Endothelial cell (in vitro differentiated cells): ENCODE results near the gene ETV3L. TPM values are rescaled to one million over a fixed set of nuclear protein-coding genes. Genes with fewer than 3 reads are reported as not detected.

Source experiments
- DNase-seq: peaks from one replicate; pipeline ENCODE4 v3.0.0; 2021; ENCODE audit warnings: low spot score
- H3K27ac Mint-ChIP-seq: one replicate; pipeline ENCODE4 v1.8.0; 2021; ENCODE audit warnings: mixed read lengths, inconsistent platforms; ENCODE audit not compliant: unreplicated experiment
- H3K27me3 Mint-ChIP-seq: one replicate; pipeline ENCODE4 v1.8.0; 2021; ENCODE audit warnings: mild to moderate bottlenecking, moderate library complexity, mixed read lengths, inconsistent platforms; ENCODE audit not compliant: unreplicated experiment
- H3K36me3 Mint-ChIP-seq: one replicate; pipeline ENCODE4 v1.8.0; 2021; ENCODE audit warnings: mild to moderate bottlenecking, low read depth, mixed read lengths, inconsistent platforms; ENCODE audit not compliant: unreplicated experiment
- H3K4me1 Mint-ChIP-seq: one replicate; pipeline ENCODE4 v1.8.0; 2021; ENCODE audit warnings: mild to moderate bottlenecking, mixed read lengths, inconsistent platforms; ENCODE audit not compliant: unreplicated experiment
- H3K4me3 Mint-ChIP-seq: one replicate; pipeline ENCODE4 v1.8.0; 2021; ENCODE audit warnings: mild to moderate bottlenecking, mixed read lengths, inconsistent platforms; ENCODE audit not compliant: unreplicated experiment
- H3K9me3 Mint-ChIP-seq: one replicate; pipeline ENCODE4 v1.8.0; 2021; ENCODE audit warnings: mixed read lengths, inconsistent platforms; ENCODE audit not compliant: unreplicated experiment
- long read RNA-seq: library from polyadenylated mRNA; unstranded; transcript quantifications from one replicate; pipeline ENCODE4 v2.0.0, GENCODE V29; 2020; ENCODE audit not compliant: unreplicated experiment
- total RNA-seq: library from RNA; stranded (reverse); fragmentation: NEBNext Ultra II Directional; extraction: Animal tissue kit (Norgen Biotek cat#: 25700); gene quantifications from one replicate; pipeline ENCODE4 v1.2.1, GENCODE V29; 2021; ENCODE audit not compliant: unreplicated experiment
- TF ChIP-seq, protein P1 (sequence below): fragments of 200-600 bp; sonication (generic); IDR thresholded peaks from one replicate; pipeline ENCODE4 v1.5.0; 2021; ENCODE audit warnings: antibody characterized with exemption; ENCODE audit not compliant: unreplicated experiment

ETV3L gene
- not detected for total RNA-seq
- long read RNA-seq: 0 reads

DNA sequence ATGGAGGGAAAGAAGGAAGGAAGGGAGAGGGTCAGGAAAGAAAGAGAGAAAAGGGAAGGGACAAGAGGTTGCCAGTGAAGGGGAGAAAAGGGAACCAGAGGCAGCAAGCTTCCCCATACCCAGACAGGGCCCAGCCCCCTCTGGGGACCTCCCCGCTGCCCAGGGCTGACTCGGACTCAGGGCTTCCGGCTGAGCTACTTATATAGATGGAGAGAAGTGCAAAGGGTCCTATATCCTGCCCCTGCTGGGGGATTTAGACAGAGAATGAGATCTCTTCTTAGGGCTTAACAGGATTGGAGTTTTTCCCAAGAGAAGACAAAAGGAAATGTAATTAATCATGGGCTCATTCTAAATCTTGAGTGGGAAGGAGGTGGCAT is at the start of gene ETV3L:
ETV3L (minus strand) TSS at position 176 of the 377 bp plus-strand sequence. CDS start 285 bp downstream, outside the sequence.
- Mint-ChIP-seq H3K4me1 (peaks cover 3% of the 10 kb centered on the region), H3K36me3 (no peaks in the 10 kb centered on the region), H3K27ac (no peak within 1 kb of the TSS), H3K9me3 (no peaks in the 10 kb centered on the region), H3K4me3 (no peak within 1 kb of the TSS), H3K27me3 (peaks cover 4% of the 10 kb centered on the region)
- DNase-seq: no peak
- TF ChIP-seq, protein P1, sequence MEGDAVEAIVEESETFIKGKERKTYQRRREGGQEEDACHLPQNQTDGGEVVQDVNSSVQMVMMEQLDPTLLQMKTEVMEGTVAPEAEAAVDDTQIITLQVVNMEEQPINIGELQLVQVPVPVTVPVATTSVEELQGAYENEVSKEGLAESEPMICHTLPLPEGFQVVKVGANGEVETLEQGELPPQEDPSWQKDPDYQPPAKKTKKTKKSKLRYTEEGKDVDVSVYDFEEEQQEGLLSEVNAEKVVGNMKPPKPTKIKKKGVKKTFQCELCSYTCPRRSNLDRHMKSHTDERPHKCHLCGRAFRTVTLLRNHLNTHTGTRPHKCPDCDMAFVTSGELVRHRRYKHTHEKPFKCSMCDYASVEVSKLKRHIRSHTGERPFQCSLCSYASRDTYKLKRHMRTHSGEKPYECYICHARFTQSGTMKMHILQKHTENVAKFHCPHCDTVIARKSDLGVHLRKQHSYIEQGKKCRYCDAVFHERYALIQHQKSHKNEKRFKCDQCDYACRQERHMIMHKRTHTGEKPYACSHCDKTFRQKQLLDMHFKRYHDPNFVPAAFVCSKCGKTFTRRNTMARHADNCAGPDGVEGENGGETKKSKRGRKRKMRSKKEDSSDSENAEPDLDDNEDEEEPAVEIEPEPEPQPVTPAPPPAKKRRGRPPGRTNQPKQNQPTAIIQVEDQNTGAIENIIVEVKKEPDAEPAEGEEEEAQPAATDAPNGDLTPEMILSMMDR: no peak

GRCh38 chr1:157147906-157148700 is 48.5 kb upstream of the ETV3L start:
- TF ChIP-seq, protein P1: no peak
- no peaks in the 10 kb centered on the region for H3K36me3 Mint-ChIP-seq
- DNase-seq: no peak
- no peaks in the 10 kb centered on the region for H3K4me1 Mint-ChIP-seq
- no peak overlapping the region for H3K27ac Mint-ChIP-seq
- H3K27me3 Mint-ChIP-seq: no peaks in the 10 kb centered on the region
- H3K9me3 Mint-ChIP-seq: no peaks in the 10 kb centered on the region
- H3K4me3 Mint-ChIP-seq: no peak overlapping the region

DNA sequence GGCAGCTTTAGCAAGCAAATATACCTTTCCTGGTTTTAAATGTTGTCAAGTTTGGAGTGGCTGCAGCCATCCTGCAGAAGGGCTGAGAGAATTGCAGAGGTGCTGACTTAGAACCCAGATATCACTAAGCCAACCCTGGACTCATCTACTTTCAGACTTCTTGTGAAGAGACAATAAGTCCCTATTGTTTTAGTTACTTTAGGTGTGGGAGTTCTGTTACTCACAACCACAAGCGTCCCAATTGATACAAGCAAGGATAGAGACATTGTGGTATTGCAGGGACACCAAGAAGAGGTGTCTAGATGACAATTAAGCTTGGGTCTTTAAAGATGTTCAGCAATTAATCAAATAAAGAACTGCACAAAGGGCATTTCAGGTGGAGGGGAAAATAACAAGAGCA is 47.4 kb upstream of the ETV3L start:
- H3K27ac Mint-ChIP-seq: no peak overlapping the region
- TF ChIP-seq, protein P1: no peak
- H3K4me1 Mint-ChIP-seq: no peaks in the 10 kb centered on the region
- H3K9me3 Mint-ChIP-seq: no peaks in the 10 kb centered on the region
- no peaks in the 10 kb centered on the region for H3K36me3 Mint-ChIP-seq
- no peaks in the 10 kb centered on the region for H3K27me3 Mint-ChIP-seq
- no peak for DNase-seq
- no peak overlapping the region for H3K4me3 Mint-ChIP-seq

DNA sequence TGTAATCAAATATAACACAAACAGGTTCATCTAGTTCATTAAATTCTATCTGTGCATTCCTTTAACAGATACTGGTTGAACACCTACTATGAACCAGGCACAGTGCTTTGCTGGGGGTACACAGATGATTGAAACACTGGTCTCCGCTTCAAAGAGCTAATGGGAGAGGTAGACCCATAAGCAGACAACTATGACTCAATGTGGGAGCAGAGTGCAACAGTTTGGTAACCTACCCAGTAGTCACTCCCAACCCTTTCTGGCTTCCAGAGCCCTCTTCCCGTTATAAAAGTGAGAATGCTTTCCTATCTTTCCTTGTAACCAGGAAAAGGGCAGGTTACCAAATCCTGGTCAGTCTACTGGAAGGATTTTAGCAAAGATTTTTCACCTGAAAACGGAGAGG is 46.6 kb upstream of the ETV3L start:
- Mint-ChIP-seq H3K27me3 (no peaks in the 10 kb centered on the region), H3K4me1 (no peaks in the 10 kb centered on the region), H3K27ac (no peak overlapping the region), H3K4me3 (no peak overlapping the region), H3K9me3 (no peaks in the 10 kb centered on the region), H3K36me3 (no peaks in the 10 kb centered on the region)
- DNase-seq: no peak
- TF ChIP-seq, protein P1: no peak

GRCh38 chr1:157145076-157145475 is 45.5 kb upstream of the ETV3L start:
- TF ChIP-seq, protein P1: no peak
- Mint-ChIP-seq H3K27me3 (no peaks in the 10 kb centered on the region), H3K27ac (no peak overlapping the region), H3K9me3 (no peaks in the 10 kb centered on the region), H3K4me1 (no peaks in the 10 kb centered on the region), H3K4me3 (no peak overlapping the region), H3K36me3 (no peaks in the 10 kb centered on the region)
- no peak for DNase-seq
